ENCODE data around the gene CYB5R3.
"Not testable (repeated sequence)": the region's sequence is repeated elsewhere in the genome, so short reads cannot be mapped to it uniquely, and the experiment has no call there.

Gene CYB5R3

DNA sequence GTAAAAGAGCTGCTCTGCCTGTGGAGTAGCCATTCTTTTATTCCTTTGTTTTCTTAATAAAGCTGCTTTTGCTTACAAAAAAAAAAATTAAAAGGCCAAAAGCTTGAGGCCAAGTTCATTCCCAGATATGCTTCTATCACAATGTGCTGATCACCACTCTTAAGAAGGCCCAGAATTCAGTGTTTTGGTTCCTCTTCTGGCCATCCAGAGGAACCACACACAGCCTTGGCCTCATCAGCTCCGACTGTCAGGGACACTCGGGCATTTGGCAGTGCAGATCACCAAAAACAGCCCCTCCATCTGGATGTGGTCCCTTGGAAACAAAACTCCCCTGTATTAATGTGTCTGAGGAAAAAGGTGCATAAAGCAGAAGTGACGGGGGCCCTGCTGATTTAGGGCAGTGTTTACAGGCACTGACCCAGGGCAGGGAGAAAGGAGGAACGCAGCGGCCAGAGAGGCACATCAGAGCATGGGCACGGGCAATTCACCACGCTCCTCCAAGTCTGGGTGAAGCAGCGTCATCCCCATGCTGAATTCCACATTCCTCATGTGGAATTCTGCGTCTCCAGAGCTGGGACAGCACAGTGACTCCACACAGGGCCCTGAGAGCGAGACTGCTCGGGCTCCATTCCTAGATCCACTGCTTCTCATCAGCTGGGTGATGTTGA lies 52.2 kb downstream of the CYB5R3 start:
- DNase-seq (ENCODE audit: insufficient read length, low spot score): no peak
- no peak for FAIRE-seq
- TF ChIP-seq POLR2A (IDR thresholded peaks at IDR 0.05; ENCODE audit: low read depth, low read length): no peak

GRCh38 chr22:42596336-42596735 lies 52.9 kb downstream of the CYB5R3 start:
- DNase-seq (ENCODE audit: insufficient read length, low spot score) (no peak), FAIRE-seq (no peak)
- no peak for TF ChIP-seq POLR2A (IDR thresholded peaks at IDR 0.05; ENCODE audit: low read depth, low read length)

- no peak for TF ChIP-seq POLR2A (IDR thresholded peaks at IDR 0.05; ENCODE audit: low read depth, low read length)
- FAIRE-seq (no peak), DNase-seq (ENCODE audit: insufficient read length, low spot score) (no peak)
Observed at GRCh38 chr22:42595434-42595833, 53.8 kb downstream of the CYB5R3 start.

- DNase-seq (ENCODE audit: insufficient read length, low spot score): no peak
- no peak for TF ChIP-seq POLR2A (IDR thresholded peaks at IDR 0.05; ENCODE audit: low read depth, low read length)
- no peak for FAIRE-seq
Observed at GRCh38 chr22:42591987-42592386, 57.2 kb downstream of the CYB5R3 start.

DNA sequence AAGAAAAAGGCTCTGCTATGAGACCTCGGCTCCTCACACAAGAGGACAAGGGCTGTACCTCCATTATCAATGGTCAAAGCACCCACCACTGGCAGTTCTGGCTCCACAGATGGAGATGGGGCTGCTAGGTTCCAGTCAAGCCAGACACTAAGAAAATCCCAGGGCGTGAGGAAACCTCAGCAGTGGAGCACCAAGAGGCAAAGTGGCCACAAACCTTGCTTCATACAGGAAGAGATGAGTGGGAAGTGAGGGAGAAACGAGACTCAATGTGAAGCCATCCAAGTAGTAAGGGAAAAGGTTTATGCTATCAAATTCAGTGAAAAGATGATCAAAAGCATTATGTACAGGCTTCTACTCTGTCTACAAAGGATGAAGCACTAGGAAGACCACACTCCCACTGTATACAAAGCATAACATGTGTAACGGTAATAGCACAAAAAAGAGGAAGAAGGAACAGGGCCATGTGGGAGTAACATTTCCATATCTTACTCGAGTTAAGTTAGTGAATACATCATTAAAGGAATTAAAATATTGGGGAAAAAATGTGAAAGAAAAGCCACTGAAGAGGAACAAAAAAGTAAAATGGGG lies 61.5 kb downstream of the CYB5R3 start:
- FAIRE-seq (no peak), DNase-seq (ENCODE audit: insufficient read length, low spot score) (no peak)

GRCh38 chr22:42586381-42586780 lies 62.8 kb downstream of the CYB5R3 start:
- FAIRE-seq (no peak), DNase-seq (ENCODE audit: insufficient read length, low spot score) (no peak)
- no peak for TF ChIP-seq POLR2A (IDR thresholded peaks at IDR 0.05; ENCODE audit: low read depth, low read length)

More for the DNA sequence above, 61.5 kb downstream of the CYB5R3 start:
- no peak for TF ChIP-seq POLR2A (IDR thresholded peaks at IDR 0.05; ENCODE audit: low read depth, low read length)

GRCh38 chr22:42585096-42585495 lies 64.1 kb downstream of the CYB5R3 start:
- TF ChIP-seq POLR2A (IDR thresholded peaks at IDR 0.05; ENCODE audit: low read depth, low read length): no peak
- FAIRE-seq (no peak), DNase-seq (ENCODE audit: insufficient read length, low spot score) (no peak)

- FAIRE-seq: no peak
- no peak for DNase-seq (ENCODE audit: insufficient read length, low spot score)
- TF ChIP-seq POLR2A (IDR thresholded peaks at IDR 0.05; ENCODE audit: low read depth, low read length): no peak
Observed at GRCh38 chr22:42584364-42584940, 64.7 kb downstream of the CYB5R3 start.

GRCh38 chr22:42582987-42583386 lies 66.2 kb downstream of the CYB5R3 start:
- no peak for TF ChIP-seq POLR2A (IDR thresholded peaks at IDR 0.05; ENCODE audit: low read depth, low read length)
- DNase-seq (ENCODE audit: insufficient read length, low spot score) (no peak), FAIRE-seq (no peak)

GRCh38 chr22:42581762-42582716 lies 67.2 kb downstream of the CYB5R3 start:
- peak; percentile 64 for TF ChIP-seq POLR2A (IDR thresholded peaks at IDR 0.05; ENCODE audit: low read depth, low read length)
- DNase-seq (ENCODE audit: insufficient read length, low spot score) (peak; percentile 37), FAIRE-seq (no peak)

DNA sequence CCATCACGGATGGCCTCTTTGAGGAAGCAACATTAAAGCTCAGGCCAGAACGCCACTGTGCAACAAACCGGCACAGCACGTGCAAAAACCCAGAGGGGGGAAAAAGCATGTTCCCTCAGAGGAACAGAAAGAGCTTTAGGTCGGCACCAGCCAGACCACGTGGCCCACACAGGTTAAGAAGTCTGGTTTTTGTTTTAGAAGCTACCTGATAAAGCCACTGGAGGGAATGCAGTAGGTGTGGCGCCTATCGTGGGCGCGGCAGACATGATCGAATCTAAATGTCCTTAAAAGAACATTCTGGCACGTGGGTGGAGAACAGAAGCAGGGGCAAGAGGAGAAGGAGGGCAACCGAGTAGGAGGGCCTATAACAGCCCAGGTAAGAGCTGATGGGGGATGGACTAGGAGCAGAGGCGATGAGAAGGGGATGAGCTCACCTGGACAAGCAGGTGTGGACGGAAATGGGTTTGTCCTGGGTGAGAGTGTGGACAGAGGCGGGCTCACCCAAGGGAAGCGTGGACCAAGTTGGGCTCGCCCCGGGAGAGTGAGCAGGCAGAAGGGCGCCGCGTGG lies 67.9 kb downstream of the CYB5R3 start:
- not testable (repeated sequence) for DNase-seq (ENCODE audit: insufficient read length, low spot score)
- peak; percentile 15 for FAIRE-seq

GRCh38 chr22:42580040-42580439 lies 69.2 kb downstream of the CYB5R3 start:
- not testable (repeated sequence) for FAIRE-seq; DNase-seq (ENCODE audit: insufficient read length, low spot score)

DNA sequence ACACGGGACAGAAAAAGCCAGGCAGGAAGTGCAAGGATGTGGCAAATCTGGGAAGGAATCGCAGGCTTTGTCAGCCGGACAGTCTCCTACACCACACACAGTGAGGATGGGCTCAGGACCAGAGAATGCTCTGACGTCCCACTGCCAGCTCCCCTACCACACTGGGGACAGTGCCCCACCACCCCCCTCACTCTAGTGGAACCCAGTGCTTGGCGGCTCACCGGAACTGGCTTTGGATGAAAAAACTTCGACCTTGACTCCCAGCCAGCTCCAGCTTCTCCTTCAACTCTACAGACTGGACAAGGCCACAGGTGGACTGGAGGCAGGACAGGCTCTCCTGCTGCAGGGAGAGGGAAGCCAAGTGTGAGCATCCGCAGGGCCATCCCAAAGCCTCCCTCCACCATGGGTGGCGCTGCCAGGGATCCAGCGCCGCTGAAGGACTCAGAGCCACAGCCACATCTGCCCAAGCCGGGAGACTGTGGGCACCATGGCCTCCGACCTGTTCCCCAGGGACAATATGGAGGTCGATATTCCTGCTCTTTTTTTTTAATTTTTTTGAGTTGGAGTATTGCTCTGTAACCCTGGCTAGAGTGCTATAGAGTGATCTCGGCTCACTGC lies 71.5 kb downstream of the CYB5R3 start:
- DNase-seq (ENCODE audit: insufficient read length, low spot score): no peak
- no peak for TF ChIP-seq POLR2A (IDR thresholded peaks at IDR 0.05; ENCODE audit: low read depth, low read length)
- FAIRE-seq: no peak

- not testable (repeated sequence) for FAIRE-seq; DNase-seq (ENCODE audit: insufficient read length, low spot score)
Observed at GRCh38 chr22:42577141-42577540, 72.1 kb downstream of the CYB5R3 start.

GRCh38 chr22:42575996-42576574 lies 73.1 kb downstream of the CYB5R3 start:
- FAIRE-seq; DNase-seq (ENCODE audit: insufficient read length, low spot score): not testable (repeated sequence)

GRCh38 chr22:42574468-42574867 lies 74.7 kb downstream of the CYB5R3 start:
- FAIRE-seq; DNase-seq (ENCODE audit: insufficient read length, low spot score): not testable (repeated sequence)

DNA sequence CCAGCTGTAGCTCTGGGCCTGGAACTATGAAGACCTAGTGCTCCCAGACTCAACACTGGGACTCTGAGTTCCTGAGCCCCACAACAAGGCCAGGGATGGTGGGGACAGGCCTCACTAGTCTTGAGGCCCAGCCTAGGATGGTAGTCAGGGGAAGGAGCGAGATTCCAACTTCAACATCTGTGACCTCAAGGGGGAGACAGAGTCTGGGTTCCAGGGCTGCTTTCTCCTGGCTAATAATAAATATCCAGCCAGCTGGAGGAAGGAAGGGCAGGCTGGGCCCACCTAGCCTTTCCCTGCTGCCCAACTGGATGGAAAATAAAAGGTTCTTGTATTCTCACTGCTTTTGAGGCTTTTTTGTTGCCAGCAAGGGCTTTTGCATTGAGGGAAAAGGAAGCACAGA lies 75.1 kb downstream of the CYB5R3 start:
- not testable (repeated sequence) for DNase-seq (ENCODE audit: insufficient read length, low spot score); FAIRE-seq

GRCh38 chr22:42571068-42571467 lies 78.1 kb downstream of the CYB5R3 start:
- not testable (repeated sequence) for FAIRE-seq; DNase-seq (ENCODE audit: insufficient read length, low spot score)
